Keratinocyte (primary cell): ENCODE measurements around the gene NAPA. TPM values are rescaled to one million over a fixed set of nuclear protein-coding genes. Genes with fewer than 3 reads are reported as not detected.

Source experiments
- DNase-seq: peaks from one replicate; pipeline ENCODE4 v3.0.0-alpha.2; 2011; ENCODE audit warnings: low read depth, missing footprints, low spot score
- FAIRE-seq: peaks from 2 replicates; lab custom pipeline; 2011; peaks lifted over from hg19 to GRCh38; lab: Jason Lieb, UNC
- H2AFZ ChIP-seq: 2 replicates; pipeline ENCODE4 v1.6.0; 2012; ENCODE audit warnings: low read length, control low read depth, inconsistent platforms; ENCODE audit not compliant: control insufficient read depth
- H3K27ac ChIP-seq: 2 replicates; pipeline ENCODE4 v1.5.1; 2011; ENCODE audit warnings: low read length; ENCODE audit not compliant: control insufficient read depth, insufficient read depth
- H3K27me3 ChIP-seq: 3 replicates; pipeline ENCODE4 v1.6.0; 2011; ENCODE audit warnings: low read length; ENCODE audit not compliant: control insufficient read depth, insufficient read depth; ENCODE audit errors: extremely low read depth
- H3K36me3 ChIP-seq, 2 experiments: 2 replicates in 1 of 2; 3 replicates in 1 of 2; pipeline ENCODE4 v1.5.1; 2011; ENCODE audit warnings: low read length in 2 of 2, mild to moderate bottlenecking in 1 of 2; ENCODE audit not compliant: control insufficient read depth in 2 of 2, insufficient read depth in 2 of 2; ENCODE audit errors: extremely low read depth in 1 of 2
- H3K4me1 ChIP-seq: 3 replicates; pipeline ENCODE4 v1.5.1; 2011; ENCODE audit warnings: low read length; ENCODE audit not compliant: control insufficient read depth, insufficient read depth; ENCODE audit errors: extremely low read depth
- H3K4me2 ChIP-seq: 3 replicates; pipeline ENCODE4 v1.6.0; 2011; ENCODE audit warnings: low read depth, low read length; ENCODE audit not compliant: control insufficient read depth, insufficient read depth; ENCODE audit errors: extremely low read depth
- H3K4me3 ChIP-seq, 3 experiments: fragments of 200-600 bp in 1 of 3; sonication (generic) in 1 of 3; 2 replicates in 2 of 3; 3 replicates in 1 of 3; pipeline ENCODE4 v1.5.1; 2011 to 2016; ENCODE audit warnings: low read length in 3 of 3, mild to moderate bottlenecking in 3 of 3, control low read depth in 2 of 3, inconsistent platforms in 1 of 3, low read depth in 1 of 3, mixed read lengths in 1 of 3, mixed run types in 1 of 3, moderate library complexity in 1 of 3; ENCODE audit not compliant: control insufficient read depth in 2 of 3, insufficient read depth in 2 of 3; ENCODE audit errors: extremely low read depth in 1 of 3
- H3K79me2 ChIP-seq: 2 replicates; pipeline ENCODE4 v1.6.0; 2012; ENCODE audit warnings: low read length; ENCODE audit not compliant: control insufficient read depth, insufficient read depth
- H3K9ac ChIP-seq: 3 replicates; pipeline ENCODE4 v1.6.0; 2011; ENCODE audit warnings: low read length; ENCODE audit not compliant: control insufficient read depth, insufficient read depth; ENCODE audit errors: extremely low read depth
- H3K9me1 ChIP-seq: 3 replicates; pipeline ENCODE4 v1.6.0; 2011; ENCODE audit warnings: low read length; ENCODE audit not compliant: control insufficient read depth, insufficient read depth; ENCODE audit errors: extremely low read depth
- H3K9me3 ChIP-seq: 2 replicates; pipeline ENCODE4 v1.5.1; 2012; ENCODE audit warnings: low read depth, low read length; ENCODE audit not compliant: control insufficient read depth
- H4K20me1 ChIP-seq: 3 replicates; pipeline ENCODE4 v1.6.0; 2011; ENCODE audit warnings: low read length; ENCODE audit not compliant: control insufficient read depth, insufficient read depth; ENCODE audit errors: extremely low read depth
- EZH2 ChIP-seq: IDR thresholded peaks from one replicate; pipeline ENCODE4 v1.6.1; 2012; ENCODE audit warnings: inconsistent platforms, mild to moderate bottlenecking, low read length, moderate library complexity
- dilution Hi-C: fragments of 300-500 bp; cut with MboI; formaldehyde crosslinking; loops from one replicate; pipeline ENCODE4 v1.7.0; 2020; ENCODE audit warnings: low sequenced_read_pairs; ENCODE audit not compliant: extremely low pct_ligation_motif_present
- polyA plus RNA-seq, 5 experiments: library from polyadenylated mRNA; depleted of rRNA in 3 of 5; stranded (reverse) in 3 of 5; stranded (forward) in 1 of 5; unstranded in 1 of 5; fragments of >200 nt; gene quantifications; 1 replicate in 1 of 5; 2 replicates in 3 of 5; 3 replicates in 1 of 5; pipeline versions ENCODE4 v1.2.1 to v1.2.3, GENCODE V29; 2011 to 2012; ENCODE audit warnings: missing spikeins in 2 of 5, low read depth in 1 of 5, low replicate concordance in 1 of 5
- TF ChIP-seq, protein P1 (sequence below), 3 experiments: IDR thresholded peaks in 1 of 3; conservative IDR thresholded peaks in 1 of 3; optimal IDR thresholded peaks in 1 of 3; 2 replicates in 2 of 3; 3 replicates in 1 of 3; pipeline versions ENCODE3 to v1.5.1; 2011; ENCODE audit warnings: low read length in 3 of 3, mild to moderate bottlenecking in 3 of 3, moderate library complexity in 2 of 3, control low read depth in 1 of 3, inconsistent platforms in 1 of 3; ENCODE audit not compliant: insufficient read depth in 2 of 3; ENCODE audit errors: extremely low read depth in 1 of 3

NAPA gene
- polyA plus RNA-seq, 1 donor (not counting 4 experiments of a cell fraction or from before 2014, with no cell fraction given), result 89.0 TPM

DNA sequence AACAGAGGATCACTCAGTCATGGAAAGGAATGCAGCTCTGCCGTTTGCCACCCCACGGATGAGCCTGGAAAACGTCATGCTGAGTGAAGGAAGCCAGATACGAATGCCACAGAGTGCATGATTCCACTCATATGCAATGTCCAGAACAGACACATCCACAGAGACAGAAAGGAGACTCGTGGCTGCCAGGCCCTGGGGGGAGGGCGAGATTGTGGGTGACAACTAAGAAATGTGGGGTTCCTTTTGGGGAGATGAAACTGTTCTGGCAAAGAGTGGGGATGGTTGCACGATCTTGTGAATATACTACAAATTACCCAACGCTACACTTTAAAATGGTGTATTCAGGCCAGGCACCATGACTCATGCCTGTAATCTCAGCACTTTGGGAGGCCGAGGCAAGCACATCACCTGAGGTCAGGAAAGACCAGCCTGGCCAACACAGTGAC lies 27.2 kb upstream of the NAPA start:
- H3K4me2 ChIP-seq, result no peak overlapping the region
- DNase-seq (no peak), FAIRE-seq (no peak)
- no peaks in the 10 kb centered on the region for H3K4me1 ChIP-seq
- no peak overlapping the region for H3K9ac ChIP-seq
- no peaks in the 10 kb centered on the region for H3K79me2 ChIP-seq
- H4K20me1 ChIP-seq, result no peaks in the 10 kb centered on the region
- H3K27ac ChIP-seq, result no peak overlapping the region
- no peaks in the 10 kb centered on the region for H3K36me3 ChIP-seq
- H2AFZ ChIP-seq, result no peak overlapping the region
- H3K9me3 ChIP-seq, result no peaks in the 10 kb centered on the region
- H3K27me3 ChIP-seq, result peaks cover 25% of the 10 kb centered on the region
- no peak for TF ChIP-seq EZH2
- TF ChIP-seq, protein P1, sequence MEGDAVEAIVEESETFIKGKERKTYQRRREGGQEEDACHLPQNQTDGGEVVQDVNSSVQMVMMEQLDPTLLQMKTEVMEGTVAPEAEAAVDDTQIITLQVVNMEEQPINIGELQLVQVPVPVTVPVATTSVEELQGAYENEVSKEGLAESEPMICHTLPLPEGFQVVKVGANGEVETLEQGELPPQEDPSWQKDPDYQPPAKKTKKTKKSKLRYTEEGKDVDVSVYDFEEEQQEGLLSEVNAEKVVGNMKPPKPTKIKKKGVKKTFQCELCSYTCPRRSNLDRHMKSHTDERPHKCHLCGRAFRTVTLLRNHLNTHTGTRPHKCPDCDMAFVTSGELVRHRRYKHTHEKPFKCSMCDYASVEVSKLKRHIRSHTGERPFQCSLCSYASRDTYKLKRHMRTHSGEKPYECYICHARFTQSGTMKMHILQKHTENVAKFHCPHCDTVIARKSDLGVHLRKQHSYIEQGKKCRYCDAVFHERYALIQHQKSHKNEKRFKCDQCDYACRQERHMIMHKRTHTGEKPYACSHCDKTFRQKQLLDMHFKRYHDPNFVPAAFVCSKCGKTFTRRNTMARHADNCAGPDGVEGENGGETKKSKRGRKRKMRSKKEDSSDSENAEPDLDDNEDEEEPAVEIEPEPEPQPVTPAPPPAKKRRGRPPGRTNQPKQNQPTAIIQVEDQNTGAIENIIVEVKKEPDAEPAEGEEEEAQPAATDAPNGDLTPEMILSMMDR (optimal IDR thresholded peaks at IDR 0.05 in 1 of 3, IDR thresholded peaks at IDR 0.05 in 1 of 3, conservative IDR thresholded peaks at IDR 0.05 in 1 of 3; ENCODE audit: extremely low read depth in 1 of 3, insufficient read depth in 2 of 3, low read length in 3 of 3), result no peak
- no peaks in the 10 kb centered on the region for H3K9me1 ChIP-seq
- dilution Hi-C loops, result no loop called here
- no peak overlapping the region for H3K4me3 ChIP-seq

- Histone ChIP-seq H3K4me2 (no peak overlapping the region), H3K27me3 (peaks cover 25% of the 10 kb centered on the region), H3K79me2 (no peaks in the 10 kb centered on the region), H4K20me1 (no peaks in the 10 kb centered on the region), H3K36me3 (no peaks in the 10 kb centered on the region), H2AFZ (no peak overlapping the region), H3K27ac (no peak overlapping the region), H3K9me3 (no peaks in the 10 kb centered on the region), H3K4me3 (no peak overlapping the region), H3K4me1 (no peaks in the 10 kb centered on the region), H3K9ac (no peak overlapping the region), H3K9me1 (no peaks in the 10 kb centered on the region)
- no peak for FAIRE-seq
- TF ChIP-seq EZH2, result no peak
- TF ChIP-seq, protein P1 (optimal IDR thresholded peaks at IDR 0.05 in 1 of 3, IDR thresholded peaks at IDR 0.05 in 1 of 3, conservative IDR thresholded peaks at IDR 0.05 in 1 of 3; ENCODE audit: extremely low read depth in 1 of 3, insufficient read depth in 2 of 3, low read length in 3 of 3), result no peak
- no peak for DNase-seq
- dilution Hi-C loops, result no loop called here
Measured at GRCh38 chr19:47541518-47541917, 26.7 kb upstream of the NAPA start.
